Measurements from ENCODE around the gene IGFBP5.

The IGFBP5 gene

GRCh38 chr2:216688731-216689340 is 6.5 kb downstream of the IGFBP5 start:
- no peak for DNase-seq

GRCh38 chr2:216687646-216688045 is 7.7 kb downstream of the IGFBP5 start:
- DNase-seq, result no peak

- DNase-seq, result no peak
Observed at GRCh38 chr2:216687111-216687510, 8.2 kb downstream of the IGFBP5 start.

GRCh38 chr2:216685327-216685875 is 9.9 kb downstream of the IGFBP5 start:
- DNase-seq, result no peak

DNA sequence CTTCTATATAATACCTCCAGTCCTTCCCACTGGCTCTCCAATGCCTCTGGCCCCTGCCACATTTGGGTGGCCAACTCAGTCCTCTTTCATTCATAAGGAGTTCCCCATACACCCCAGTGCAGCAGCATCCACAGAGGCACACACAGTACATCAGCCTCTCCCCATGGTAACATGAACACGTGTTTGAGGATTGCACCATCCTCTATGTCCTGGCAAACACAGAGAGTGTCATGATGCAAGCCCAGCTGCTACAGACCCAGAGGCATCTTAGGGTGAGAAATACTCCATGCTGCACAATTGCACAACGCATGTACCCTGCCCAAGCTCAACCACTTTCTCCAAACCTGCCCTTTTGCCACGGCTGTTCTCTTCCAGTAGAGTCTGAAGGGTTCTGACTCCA is 11.5 kb downstream of the IGFBP5 start:
- no peak for DNase-seq

- no peak for DNase-seq
Observed at GRCh38 chr2:216681683-216682082, 13.7 kb downstream of the IGFBP5 start.

DNA sequence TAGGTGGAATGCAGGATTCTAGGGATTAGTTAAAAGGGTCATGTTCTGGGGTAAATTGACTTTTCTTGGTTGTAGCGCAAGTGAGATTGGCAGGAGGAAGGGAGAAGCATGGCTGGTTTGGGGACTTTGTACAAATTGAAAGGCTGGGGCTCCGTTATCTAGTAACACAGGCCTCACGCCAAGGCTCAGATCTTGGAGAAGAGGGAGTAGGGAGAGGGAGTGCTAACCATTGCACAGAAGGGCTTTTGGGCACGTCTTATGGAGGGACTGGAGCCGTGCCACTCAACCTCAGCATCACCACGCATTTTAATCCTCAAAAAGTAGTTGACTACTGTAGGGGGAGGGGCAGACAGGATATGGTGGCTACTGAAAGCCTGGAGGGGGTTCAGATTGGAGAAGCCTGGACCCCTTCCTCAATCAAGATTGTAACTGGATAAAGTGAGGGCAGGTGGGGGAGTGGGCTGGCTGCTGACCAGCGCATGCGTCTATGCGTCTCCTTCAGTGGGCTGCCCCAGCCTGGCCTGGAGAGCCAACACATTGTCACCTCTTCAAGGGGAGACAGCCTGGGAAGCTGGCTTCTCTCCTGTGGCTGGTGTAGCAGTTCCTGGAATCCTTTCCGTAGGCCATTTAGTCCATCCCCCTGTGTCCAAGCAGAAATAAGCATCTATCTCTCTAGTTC is 14.3 kb downstream of the IGFBP5 start:
- DNase-seq, result no peak

- DNase-seq, result no peak
Observed at GRCh38 chr2:216679658-216680024, 15.7 kb downstream of the IGFBP5 start.

GRCh38 chr2:216678813-216679657 is 16.3 kb downstream of the IGFBP5 start:
- no peak for DNase-seq

GRCh38 chr2:216678098-216678465 is 17.3 kb downstream of the IGFBP5 start:
- DNase-seq, result no peak

GRCh38 chr2:216677439-216678097 is 17.8 kb downstream of the IGFBP5 start:
- no peak for DNase-seq

DNA sequence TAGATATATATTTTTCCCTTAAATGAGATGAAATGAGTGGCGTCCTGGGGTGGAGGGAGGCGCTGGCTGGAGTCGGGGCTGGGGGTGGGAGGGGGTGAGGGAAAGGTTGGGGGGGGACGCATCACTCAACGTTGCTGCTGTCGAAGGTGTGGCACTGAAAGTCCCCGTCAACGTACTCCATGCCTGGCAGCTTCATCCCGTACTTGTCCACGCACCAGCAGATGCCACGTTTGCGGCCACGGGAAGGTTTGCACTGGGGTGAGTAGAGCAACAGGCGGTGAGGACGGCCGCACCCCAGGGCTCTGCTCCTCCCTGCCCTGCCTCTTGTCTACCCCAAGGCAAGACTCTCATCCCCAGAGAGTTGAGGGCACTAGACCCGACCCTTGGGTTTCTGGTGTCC is 18.7 kb downstream of the IGFBP5 start:
- no peak for DNase-seq

DNA sequence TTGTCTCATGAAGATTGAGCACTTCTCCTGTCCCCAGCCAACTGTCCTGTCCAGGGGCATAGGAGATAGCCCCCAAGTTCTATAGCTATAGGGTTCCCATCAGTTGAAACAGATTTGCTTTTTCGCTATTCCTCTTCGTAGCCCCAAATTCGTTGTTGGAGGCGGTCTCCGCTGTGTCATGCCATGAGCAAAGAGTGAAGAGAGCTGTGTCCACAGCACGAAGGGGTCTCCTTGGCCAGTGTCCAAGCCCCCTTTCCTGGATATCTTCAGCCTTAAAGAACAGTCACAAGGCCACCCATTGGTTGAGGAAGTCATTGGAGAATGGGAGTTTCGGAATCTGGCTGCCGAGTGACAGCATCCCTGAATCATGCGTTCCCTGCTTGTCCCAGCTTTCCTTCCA is 21.0 kb downstream of the IGFBP5 start:
- no peak for DNase-seq

DNA sequence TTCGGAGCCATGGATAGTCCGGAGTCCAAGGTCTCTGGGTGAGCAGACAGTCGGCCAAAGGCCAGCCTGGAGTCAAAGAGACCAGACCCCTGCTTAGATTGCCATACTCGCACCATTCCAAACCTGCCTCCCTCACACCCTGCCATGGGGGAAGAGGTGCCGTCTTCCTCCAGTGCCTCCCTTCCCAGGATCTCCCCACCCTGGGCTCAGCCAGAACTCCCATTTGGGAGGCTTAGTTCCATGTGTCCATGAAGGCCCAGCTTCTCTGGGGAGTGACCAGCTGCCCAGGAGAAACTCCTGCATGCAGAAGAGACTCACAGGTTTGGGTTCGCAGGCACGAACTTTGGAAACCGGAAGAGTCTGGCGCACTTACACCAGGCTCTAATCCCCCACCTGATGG is 21.7 kb downstream of the IGFBP5 start:
- no peak for DNase-seq

DNA sequence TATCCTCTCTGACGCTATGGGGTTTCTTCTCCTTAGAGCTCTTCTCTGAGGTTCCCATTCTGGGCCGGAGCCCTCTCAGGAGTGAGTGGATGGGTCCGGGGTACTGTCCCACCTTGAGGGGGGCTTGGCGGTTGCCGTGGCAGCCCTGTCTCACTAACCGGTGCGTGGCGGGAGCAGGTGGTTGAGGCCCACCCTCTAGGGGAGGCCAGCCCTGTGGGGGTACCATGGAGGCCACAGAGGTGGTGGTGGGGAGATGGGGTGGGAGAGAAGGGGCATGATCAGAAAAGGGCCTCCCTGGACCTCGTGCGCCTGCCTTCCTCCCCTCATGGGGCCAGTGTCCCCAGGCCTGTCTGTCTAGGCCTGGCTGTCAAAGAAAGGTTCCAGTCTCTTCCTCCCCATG is 22.3 kb downstream of the IGFBP5 start:
- no peak for DNase-seq

GRCh38 chr2:216672466-216672865 is 22.9 kb downstream of the IGFBP5 start:
- DNase-seq, result no peak

DNA sequence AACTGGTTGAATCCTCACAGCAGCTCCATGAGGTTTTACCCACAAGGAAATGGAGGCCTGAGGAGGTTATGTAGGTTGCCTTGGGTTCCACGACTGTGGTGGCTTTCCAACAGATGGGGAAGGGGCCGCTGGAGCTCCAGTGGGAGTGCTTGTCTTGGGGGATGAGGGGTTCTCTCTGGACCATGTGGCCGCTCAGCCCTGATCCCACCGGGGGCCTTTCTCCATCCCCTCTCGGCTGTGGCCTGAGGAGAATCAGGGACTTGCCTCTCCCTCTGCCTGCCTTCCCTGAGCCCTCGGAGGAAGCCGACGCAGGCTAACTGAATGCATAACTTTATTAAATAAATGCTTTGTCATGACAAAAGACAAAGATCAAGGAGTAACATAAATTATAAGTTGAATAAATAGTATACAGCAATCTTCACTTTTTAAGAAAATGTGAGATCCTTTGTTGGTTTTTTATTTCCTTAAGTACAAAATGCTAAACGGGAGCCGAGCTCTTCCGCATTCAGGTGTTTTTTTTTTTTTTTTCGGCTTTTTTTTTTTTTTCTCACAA is 23.5 kb downstream of the IGFBP5 start:
- DNase-seq, result no peak

DNA sequence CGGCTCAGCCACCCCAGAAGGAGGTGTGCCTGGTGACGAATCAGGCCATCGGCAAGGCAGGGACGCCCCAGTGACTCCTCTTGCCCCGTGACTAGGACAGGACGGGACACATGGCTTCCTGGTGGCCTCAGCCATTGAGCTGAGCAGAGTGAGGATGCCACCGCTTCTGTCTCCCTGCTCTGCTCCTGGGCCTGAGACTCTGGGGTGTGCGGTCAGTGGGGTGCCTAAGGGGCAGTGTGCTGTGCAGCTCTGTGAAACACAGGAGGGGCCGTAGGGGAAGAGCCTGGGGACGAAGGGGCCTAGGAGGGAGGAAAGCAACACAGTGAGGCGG is 24.3 kb downstream of the IGFBP5 start:
- DNase-seq, result no peak

- DNase-seq, result no peak
Observed at GRCh38 chr2:216670266-216671080, 24.9 kb downstream of the IGFBP5 start.

- DNase-seq, result peak; percentile 66
Observed at GRCh38 chr2:216666461-216667233, 28.7 kb downstream of the IGFBP5 start.

GRCh38 chr2:216665717-216666116 is 29.6 kb downstream of the IGFBP5 start:
- DNase-seq, result no peak
